Breast epithelium (tissue), 4 donors: ENCODE measurements around the gene CPNE4. TPM values are rescaled to one million over a fixed set of nuclear protein-coding genes. Genes with fewer than 3 reads are reported as not detected.

ENCODE experiments used
- DNase-seq, 2 donors: peaks; one replicate each; pipeline ENCODE4 v3.0.0-alpha.2; 2019; ENCODE audit warnings: low spot score in 2 of 2
- H3K27ac ChIP-seq, 2 donors: fragments of 200-600 bp; sonication (generic) in 1 of 2; one replicate each; pipeline ENCODE4 v1.5.1; 2016 to 2019; ENCODE audit warnings: mild to moderate bottlenecking in 1 of 2
- H3K27me3 ChIP-seq, 2 donors: fragments of 200-600 bp; sonication (generic) in 1 of 2; one replicate each; pipeline versions ENCODE4 v1.5.1 to v1.6.0; 2017 to 2019; ENCODE audit warnings: control low read depth in 1 of 2, mild to moderate bottlenecking in 1 of 2
- H3K36me3 ChIP-seq: fragments of 200-600 bp; one replicate; pipeline ENCODE4 v1.5.1; 2019
- H3K4me1 ChIP-seq, 2 donors: fragments of 200-600 bp; sonication (generic); one replicate each; pipeline ENCODE4 v1.5.1; 2016 to 2019; ENCODE audit warnings: control low read depth in 1 of 2
- H3K4me3 ChIP-seq, 3 donors: fragments of 200-600 bp; sonication (generic); 1 replicate in 2 of 3; 2 replicates in 1 of 3; pipeline ENCODE4 v1.5.1; 2016 to 2019; ENCODE audit warnings: mild to moderate bottlenecking in 3 of 3, moderate library complexity in 2 of 3
- H3K9me3 ChIP-seq, 2 donors: fragments of 200-600 bp; sonication (generic) in 1 of 2; one replicate each; pipeline ENCODE4 v1.5.1; 2016 to 2019; ENCODE audit warnings: control low read depth in 1 of 2
- POLR2A ChIP-seq: fragments of 450-650 bp; IDR thresholded peaks from one replicate; pipeline ENCODE4 v1.6.1; 2016; ENCODE audit warnings: antibody characterized with exemption, mild to moderate bottlenecking, moderate library complexity
- POLR2AphosphoS5 ChIP-seq, 3 donors: sonication (generic); formaldehyde crosslinking; IDR thresholded peaks; one replicate each; pipeline ENCODE4 v1.6.1; 2017; ENCODE audit warnings: antibody characterized with exemption in 3 of 3
- intact Hi-C: fragments of 100-400 bp; cut with DNase I; formaldehyde crosslinking; loops from one replicate; pipeline ENCODE4 v1.15.1; 2023; ENCODE audit warnings: low total_unique reads
- total RNA-seq, 3 donors: library from RNA; depleted of rRNA; stranded (reverse); fragments of >200 nt; gene quantifications; one replicate each; pipeline ENCODE4 v1.1.0, GENCODE V29; 2016
- TF ChIP-seq, protein P1 (sequence below), 3 donors: fragments of 450-650 bp; IDR thresholded peaks; one replicate each; pipeline ENCODE4 v1.5.1; 2016 to 2017; ENCODE audit warnings: antibody characterized with exemption in 3 of 3, mild to moderate bottlenecking in 3 of 3, moderate library complexity in 3 of 3

CPNE4 gene
- total RNA-seq, 3 donors from 2014 or later = 0.16 TPM; not detected in 2

DNA sequence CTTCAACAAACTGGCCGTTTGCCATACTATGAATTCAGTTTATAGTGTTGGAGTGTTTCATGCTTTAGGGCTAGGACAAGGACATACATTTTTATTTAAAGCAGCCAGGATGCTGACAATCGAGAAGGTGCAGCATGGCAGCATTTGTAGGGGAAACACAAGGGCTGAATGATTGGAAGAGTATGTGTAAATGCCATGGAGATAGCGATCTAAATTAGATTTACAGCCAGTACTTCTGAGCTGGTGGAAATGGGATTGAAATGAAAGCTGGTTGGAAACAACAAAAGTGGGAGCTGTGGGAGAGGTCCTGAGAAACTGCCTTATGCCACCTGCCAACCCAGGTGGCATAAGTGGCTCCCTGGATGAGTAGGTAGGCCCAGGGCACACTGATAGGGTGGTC lies 322.2 kb downstream of the CPNE4 start:
- TF ChIP-seq POLR2AphosphoS5 (IDR thresholded peaks at IDR 0.05) (no peak), POLR2A (no peak)
- TF ChIP-seq, protein P1, sequence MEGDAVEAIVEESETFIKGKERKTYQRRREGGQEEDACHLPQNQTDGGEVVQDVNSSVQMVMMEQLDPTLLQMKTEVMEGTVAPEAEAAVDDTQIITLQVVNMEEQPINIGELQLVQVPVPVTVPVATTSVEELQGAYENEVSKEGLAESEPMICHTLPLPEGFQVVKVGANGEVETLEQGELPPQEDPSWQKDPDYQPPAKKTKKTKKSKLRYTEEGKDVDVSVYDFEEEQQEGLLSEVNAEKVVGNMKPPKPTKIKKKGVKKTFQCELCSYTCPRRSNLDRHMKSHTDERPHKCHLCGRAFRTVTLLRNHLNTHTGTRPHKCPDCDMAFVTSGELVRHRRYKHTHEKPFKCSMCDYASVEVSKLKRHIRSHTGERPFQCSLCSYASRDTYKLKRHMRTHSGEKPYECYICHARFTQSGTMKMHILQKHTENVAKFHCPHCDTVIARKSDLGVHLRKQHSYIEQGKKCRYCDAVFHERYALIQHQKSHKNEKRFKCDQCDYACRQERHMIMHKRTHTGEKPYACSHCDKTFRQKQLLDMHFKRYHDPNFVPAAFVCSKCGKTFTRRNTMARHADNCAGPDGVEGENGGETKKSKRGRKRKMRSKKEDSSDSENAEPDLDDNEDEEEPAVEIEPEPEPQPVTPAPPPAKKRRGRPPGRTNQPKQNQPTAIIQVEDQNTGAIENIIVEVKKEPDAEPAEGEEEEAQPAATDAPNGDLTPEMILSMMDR (IDR thresholded peaks at IDR 0.05) = no peak
- Histone ChIP-seq H3K9me3 (no peaks in the 10 kb centered on the region), H3K27ac (no peak overlapping the region), H3K36me3 (no peaks in the 10 kb centered on the region), H3K27me3 (no peaks in the 10 kb centered on the region), H3K4me1 (no peaks in the 10 kb centered on the region), H3K4me3 (no peak overlapping the region)
- no peak for DNase-seq
- intact Hi-C loops = no loop called here

DNA sequence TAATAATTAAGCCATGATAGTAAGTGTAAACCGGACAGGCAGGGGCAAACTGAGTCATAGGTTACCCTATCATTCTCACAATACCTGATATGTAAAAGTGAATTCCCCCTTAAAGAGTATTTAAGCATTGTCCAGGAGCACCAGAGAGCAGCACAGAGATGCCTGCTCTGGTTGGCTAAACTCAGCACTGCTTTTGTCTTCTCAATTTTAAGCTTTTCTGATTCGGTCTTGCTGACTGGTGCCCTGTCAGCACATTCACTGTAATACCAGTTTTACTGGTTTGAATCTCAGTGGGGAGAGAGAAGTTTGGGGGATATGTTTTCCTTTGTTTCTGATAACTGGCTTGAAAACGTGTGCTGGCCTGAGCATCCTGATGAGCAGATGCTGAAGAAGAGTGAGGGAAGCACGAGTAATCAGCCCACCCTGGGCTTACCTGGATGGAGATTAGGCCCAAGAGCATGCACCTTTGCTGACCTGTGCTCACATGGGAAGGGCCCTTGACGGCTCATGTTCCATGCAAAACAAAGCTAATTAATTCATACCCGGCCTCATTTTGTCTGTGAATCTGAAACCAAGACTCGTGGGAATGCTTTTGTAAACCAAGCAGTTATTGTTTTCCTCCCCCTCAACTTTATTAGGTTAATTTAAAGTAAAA lies 323.6 kb downstream of the CPNE4 start:
- H3K4me1 ChIP-seq = no peaks in the 10 kb centered on the region
- H3K27ac ChIP-seq = no peak overlapping the region
- intact Hi-C loops = no loop called here
- H3K9me3 ChIP-seq = no peaks in the 10 kb centered on the region
- no peak overlapping the region for H3K4me3 ChIP-seq
- DNase-seq = no peak
- no peaks in the 10 kb centered on the region for H3K27me3 ChIP-seq
- no peaks in the 10 kb centered on the region for H3K36me3 ChIP-seq
- TF ChIP-seq, protein P1 (IDR thresholded peaks at IDR 0.05) = no peak
- TF ChIP-seq POLR2AphosphoS5 (IDR thresholded peaks at IDR 0.05) (no peak), POLR2A (no peak)

GRCh38 chr3:131708241-131708640 lies 326.6 kb downstream of the CPNE4 start:
- TF ChIP-seq, protein P1 (IDR thresholded peaks at IDR 0.05) = no peak
- TF ChIP-seq POLR2AphosphoS5 (IDR thresholded peaks at IDR 0.05) (no peak), POLR2A (no peak)
- no peak for DNase-seq
- Histone ChIP-seq H3K4me1 (no peaks in the 10 kb centered on the region), H3K27ac (no peak overlapping the region), H3K4me3 (no peak overlapping the region), H3K36me3 (no peaks in the 10 kb centered on the region), H3K27me3 (no peaks in the 10 kb centered on the region), H3K9me3 (no peaks in the 10 kb centered on the region)
- intact Hi-C loops = no loop called here

DNA sequence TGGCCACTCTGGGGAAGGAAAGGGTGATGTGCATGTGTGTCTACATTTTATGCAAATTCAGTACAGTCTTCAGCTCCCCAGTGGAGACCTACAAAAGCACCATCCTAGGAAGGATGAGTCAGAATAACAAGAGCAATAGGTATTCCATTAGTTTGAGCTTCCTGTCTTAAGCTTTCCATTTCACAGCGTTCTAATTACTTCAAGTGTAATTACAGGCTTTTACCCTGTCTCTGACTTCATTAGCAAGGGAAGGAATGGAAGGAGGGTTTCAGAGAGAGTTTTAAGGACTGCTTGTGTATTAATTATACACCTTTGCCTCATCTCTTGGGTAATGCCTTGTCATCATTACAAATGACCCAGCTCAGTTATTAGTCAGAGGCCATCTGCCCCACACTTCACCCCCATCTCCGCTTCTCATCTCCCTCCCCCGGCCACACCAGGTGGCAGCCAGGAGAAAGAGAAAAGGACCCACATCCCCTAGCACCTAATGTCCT lies 329.2 kb downstream of the CPNE4 start:
- no peaks in the 10 kb centered on the region for H3K27me3 ChIP-seq
- intact Hi-C loops = no loop called here
- H3K27ac ChIP-seq = no peak overlapping the region
- TF ChIP-seq, protein P1 (IDR thresholded peaks at IDR 0.05) = no peak
- TF ChIP-seq POLR2AphosphoS5 (IDR thresholded peaks at IDR 0.05) = no peak
- no peak for TF ChIP-seq POLR2A
- H3K4me3 ChIP-seq = no peak overlapping the region
- no peaks in the 10 kb centered on the region for H3K9me3 ChIP-seq
- DNase-seq = no peak
- no peaks in the 10 kb centered on the region for H3K36me3 ChIP-seq
- no peaks in the 10 kb centered on the region for H3K4me1 ChIP-seq

DNA sequence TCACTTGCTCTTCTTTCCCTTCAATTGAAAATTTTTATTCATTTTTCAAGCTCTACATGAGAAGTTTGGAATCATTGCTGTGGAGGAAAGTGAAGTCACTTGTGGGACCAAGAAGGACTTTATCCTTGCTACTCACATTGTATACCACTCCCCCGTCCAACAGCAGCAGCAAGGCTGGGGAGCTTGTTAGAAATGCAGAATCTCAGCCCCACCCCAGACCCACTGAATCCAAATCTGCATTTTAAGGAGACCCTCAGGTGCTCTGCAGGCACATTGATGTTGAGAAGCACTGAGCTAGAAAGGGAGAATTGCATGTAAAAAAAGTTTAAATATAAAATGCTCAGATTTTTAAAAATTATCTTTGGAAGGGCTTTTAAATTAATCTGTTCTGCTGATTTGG lies 329.7 kb downstream of the CPNE4 start:
- Histone ChIP-seq H3K4me3 (no peak overlapping the region), H3K27ac (no peak overlapping the region), H3K36me3 (no peaks in the 10 kb centered on the region), H3K4me1 (no peaks in the 10 kb centered on the region), H3K9me3 (no peaks in the 10 kb centered on the region), H3K27me3 (no peaks in the 10 kb centered on the region)
- DNase-seq = no peak
- TF ChIP-seq, protein P1 (IDR thresholded peaks at IDR 0.05) = no peak
- TF ChIP-seq POLR2AphosphoS5 (IDR thresholded peaks at IDR 0.05) (no peak), POLR2A (no peak)
- intact Hi-C loops = no loop called here
